Cardiac muscle cell (in vitro differentiated cells and primary cell): ENCODE measurements around the gene TMA7B. TPM values are rescaled to one million over a fixed set of nuclear protein-coding genes. Genes with fewer than 3 reads are reported as not detected.
A peak's percentile ranks its signal among the peaks of the same experiment; 100 is the strongest.

Experiments used
- DNase-seq, 2 donors: peaks; one replicate each; pipeline versions ENCODE4 v3.0.0 to v3.0.0-alpha.2; 2010 to 2017; ENCODE audit warnings: low read depth in 1 of 2, low spot score in 1 of 2
- H3K27ac ChIP-seq: fragments of 200-600 bp; sonication (generic); 2 replicates; pipeline ENCODE4 v1.5.1; 2016
- H3K27me3 ChIP-seq: fragments of 200-600 bp; sonication (generic); 2 replicates; pipeline ENCODE4 v1.6.0; 2016; ENCODE audit warnings: control low read depth
- H3K36me3 ChIP-seq: fragments of 200-600 bp; sonication (generic); 2 replicates; pipeline ENCODE4 v1.5.1; 2016; ENCODE audit warnings: control low read depth
- H3K4me1 ChIP-seq: fragments of 200-600 bp; sonication (generic); 2 replicates; pipeline ENCODE4 v1.8.1; 2017; ENCODE audit warnings: low read depth, mild to moderate bottlenecking, mixed run types
- H3K4me3 ChIP-seq: fragments of 200-600 bp; sonication (generic); 2 replicates; pipeline ENCODE4 v1.5.1; 2016; ENCODE audit warnings: mild to moderate bottlenecking
- H3K9me3 ChIP-seq: fragments of 200-600 bp; sonication (generic); 2 replicates; pipeline ENCODE4 v1.5.1; 2017; ENCODE audit warnings: low read depth, mild to moderate bottlenecking, control low read depth
- CTCF ChIP-seq: IDR thresholded peaks from 2 replicates; pipeline ENCODE4 v1.5.1; 2012; ENCODE audit warnings: low read depth, mild to moderate bottlenecking, low read length
- polyA plus RNA-seq: library from polyadenylated mRNA; unstranded; fragments of >200 nt; fragmentation: Nextera tagmentation; extraction: Ambion mirVana; gene quantifications from 2 replicates; pipeline ENCODE4 v1.2.1, GENCODE V29; 2016
- total RNA-seq: library from RNA; depleted of rRNA; stranded (reverse); fragments of >200 nt; gene quantifications from 2 replicates; pipeline ENCODE4 v1.2.3, GENCODE V29; 2016

TMA7B gene
- total RNA-seq, result not detected in 2 replicates
- not detected in 2 replicates for polyA plus RNA-seq

- H3K4me3 ChIP-seq, result no peak within 1 kb of the TSS
- no peaks in the 10 kb centered on the region for H3K9me3 ChIP-seq
- peaks cover 5% of the 10 kb centered on the region for H3K4me1 ChIP-seq
- no peaks in the 10 kb centered on the region for H3K36me3 ChIP-seq
- peak; percentile 54 for TF ChIP-seq CTCF
- no peaks in the 10 kb centered on the region for H3K27me3 ChIP-seq
- DNase-seq, result peak in 1 of 2 donors; percentile 70
- H3K27ac ChIP-seq, result no peak within 1 kb of the TSS
Measured at GRCh38 chr22:39959640-39960447, at the start of gene TMA7B. TMA7B (plus strand) TSS chr22:39960397; CDS start chr22:39964375, 3,978 bp downstream.

- DNase-seq, result no peak
- Histone ChIP-seq H3K4me1 (peaks cover 7% of the 10 kb centered on the region), H3K4me3 (no peak overlapping the region), H3K27ac (no peak overlapping the region), H3K27me3 (no peaks in the 10 kb centered on the region), H3K9me3 (no peaks in the 10 kb centered on the region), H3K36me3 (no peaks in the 10 kb centered on the region)
- no peak for TF ChIP-seq CTCF
Measured at GRCh38 chr22:39910876-39911613, 49.2 kb upstream of the TMA7B start.

- no peak overlapping the region for H3K27ac ChIP-seq
- no peak for TF ChIP-seq CTCF
- no peaks in the 10 kb centered on the region for H3K36me3 ChIP-seq
- no peak for DNase-seq
- H3K4me1 ChIP-seq, result peaks cover 21% of the 10 kb centered on the region
- no peaks in the 10 kb centered on the region for H3K9me3 ChIP-seq
- H3K27me3 ChIP-seq, result no peaks in the 10 kb centered on the region
- H3K4me3 ChIP-seq, result no peak overlapping the region
Measured at GRCh38 chr22:39913321-39913720, 46.9 kb upstream of the TMA7B start.

GRCh38 chr22:39913886-39914285, 46.3 kb upstream of the TMA7B start:
- Histone ChIP-seq H3K4me3 (no peak overlapping the region), H3K27me3 (no peaks in the 10 kb centered on the region), H3K9me3 (no peaks in the 10 kb centered on the region), H3K4me1 (peaks cover 23% of the 10 kb centered on the region), H3K36me3 (no peaks in the 10 kb centered on the region), H3K27ac (no peak overlapping the region)
- no peak for TF ChIP-seq CTCF
- no peak for DNase-seq

GRCh38 chr22:39914584-39914983, 45.6 kb upstream of the TMA7B start:
- Histone ChIP-seq H3K36me3 (no peaks in the 10 kb centered on the region), H3K4me1 (peaks cover 23% of the 10 kb centered on the region), H3K4me3 (no peak overlapping the region), H3K27me3 (no peaks in the 10 kb centered on the region), H3K27ac (no peak overlapping the region), H3K9me3 (no peaks in the 10 kb centered on the region)
- DNase-seq, result no peak
- no peak for TF ChIP-seq CTCF
